Ectodermal cell (in vitro differentiated cells): ENCODE results near the gene SIDT1.
"Not testable (repeated sequence)": the region's sequence is repeated elsewhere in the genome, so short reads cannot be mapped to it uniquely, and the experiment has no call there.

Experiments
- H3K27ac ChIP-seq: 2 replicates; pipeline ENCODE4 v1.7.0; 2013; ENCODE audit warnings: mild to moderate bottlenecking, low read depth, low read length; ENCODE audit not compliant: insufficient read depth, poor library complexity, severe bottlenecking
- H3K27me3 ChIP-seq: 2 replicates; pipeline ENCODE4 v1.7.0; 2013; ENCODE audit warnings: mild to moderate bottlenecking, low read length; ENCODE audit not compliant: insufficient read depth, control insufficient read depth, poor library complexity, severe bottlenecking
- H3K36me3 ChIP-seq: one replicate; pipeline ENCODE4 v1.7.0; 2013; ENCODE audit warnings: low read length; ENCODE audit not compliant: control insufficient read depth, insufficient read depth
- H3K4me1 ChIP-seq: one replicate; pipeline ENCODE4 v1.7.0; 2013; ENCODE audit warnings: low read length; ENCODE audit not compliant: control insufficient read depth, insufficient read depth
- H3K4me3 ChIP-seq: 2 replicates; pipeline ENCODE4 v1.7.0; 2013; ENCODE audit warnings: low read depth, low read length, control low read depth; ENCODE audit not compliant: insufficient read depth
- H3K9me3 ChIP-seq: 2 replicates; pipeline ENCODE4 v1.7.0; 2013; ENCODE audit warnings: mild to moderate bottlenecking, low read length, moderate library complexity; ENCODE audit not compliant: control insufficient read depth
- WGBS, 2 experiments: methylation state at CpG; one replicate each; pipeline ENCODE4 v1.1.7; 2013; ENCODE audit warnings: missing lambda C conversion rate in 2 of 2; 5-methylcytosine and 5-hydroxymethylcytosine counted together

SIDT1 gene

DNA sequence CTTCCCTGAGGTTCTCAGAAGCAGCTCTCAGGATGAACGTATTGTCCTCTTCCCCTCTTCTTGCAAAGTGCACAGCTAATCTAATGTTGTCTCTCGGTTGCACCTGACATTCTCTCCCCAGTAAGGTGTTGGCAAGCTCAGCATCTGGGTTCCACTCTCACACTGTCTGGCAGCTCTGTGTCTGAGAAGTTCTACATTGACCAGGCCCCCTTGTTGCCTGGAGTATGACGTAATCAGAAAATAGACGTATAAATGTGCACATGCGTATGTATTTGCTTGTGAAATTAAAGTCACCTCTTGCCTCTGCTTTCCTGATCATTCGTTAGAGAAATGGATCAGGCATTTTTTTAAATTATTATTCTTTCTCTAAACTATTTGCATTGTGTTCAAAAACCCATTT is 96.4 kb downstream of the SIDT1 start:
- Histone ChIP-seq H3K27me3 (peaks cover 3% of the 10 kb centered on the region), H3K36me3 (no peaks in the 10 kb centered on the region), H3K27ac (no peak overlapping the region), H3K9me3 (no peaks in the 10 kb centered on the region), H3K4me1 (no peaks in the 10 kb centered on the region), H3K4me3 (no peak overlapping the region)
- WGBS, 2 experiments: 95 to 96% methylated on average over 5 to 6 of the region's 6 CpGs

DNA sequence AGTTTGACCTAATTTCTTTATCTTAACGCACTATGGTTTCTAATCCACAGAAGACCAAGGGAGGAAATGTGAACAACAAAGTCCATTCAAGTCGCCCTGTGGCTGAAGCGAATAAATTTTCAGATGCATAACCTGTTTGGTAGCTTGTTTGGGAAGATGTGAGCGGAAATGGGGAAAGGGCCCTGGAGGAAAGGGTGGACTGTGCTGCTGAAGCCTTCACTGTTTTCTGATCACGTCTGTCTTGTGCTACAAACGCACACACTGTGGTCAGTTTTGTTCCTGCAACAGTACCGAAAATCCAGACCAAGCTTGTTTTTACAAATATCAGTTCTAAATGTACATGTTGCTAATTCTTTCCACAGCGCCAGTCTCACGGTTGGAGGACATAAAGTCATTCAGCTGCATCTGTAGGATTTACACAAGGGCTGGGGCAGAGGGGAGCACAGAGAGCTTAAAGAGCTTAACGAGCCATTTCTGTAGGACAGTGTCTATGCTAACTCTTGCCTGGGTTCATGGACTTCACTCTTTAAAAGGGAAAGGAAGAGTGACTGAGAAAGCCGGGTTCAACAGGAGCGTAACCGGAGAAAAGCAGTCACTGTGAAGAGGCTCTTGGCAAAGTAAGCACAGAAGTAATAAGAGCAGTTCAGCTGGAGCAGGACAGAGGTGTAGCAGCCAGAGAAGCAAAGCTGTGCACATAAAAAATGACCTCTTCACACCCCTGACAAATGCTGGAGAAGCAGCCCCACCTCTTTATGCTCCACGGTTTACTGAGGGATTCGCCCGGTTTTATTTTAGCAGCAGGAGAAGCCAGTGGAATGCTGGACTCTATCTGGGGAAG is 97.4 kb downstream of the SIDT1 start:
- WGBS, 2 experiments: 95% methylated on average over 16 of the region's 16 CpGs
- no peaks in the 10 kb centered on the region for H3K9me3 ChIP-seq
- H3K4me1 ChIP-seq: no peaks in the 10 kb centered on the region
- H3K36me3 ChIP-seq: no peaks in the 10 kb centered on the region
- H3K4me3 ChIP-seq: no peak overlapping the region
- H3K27ac ChIP-seq: no peak overlapping the region
- no peaks in the 10 kb centered on the region for H3K27me3 ChIP-seq

DNA sequence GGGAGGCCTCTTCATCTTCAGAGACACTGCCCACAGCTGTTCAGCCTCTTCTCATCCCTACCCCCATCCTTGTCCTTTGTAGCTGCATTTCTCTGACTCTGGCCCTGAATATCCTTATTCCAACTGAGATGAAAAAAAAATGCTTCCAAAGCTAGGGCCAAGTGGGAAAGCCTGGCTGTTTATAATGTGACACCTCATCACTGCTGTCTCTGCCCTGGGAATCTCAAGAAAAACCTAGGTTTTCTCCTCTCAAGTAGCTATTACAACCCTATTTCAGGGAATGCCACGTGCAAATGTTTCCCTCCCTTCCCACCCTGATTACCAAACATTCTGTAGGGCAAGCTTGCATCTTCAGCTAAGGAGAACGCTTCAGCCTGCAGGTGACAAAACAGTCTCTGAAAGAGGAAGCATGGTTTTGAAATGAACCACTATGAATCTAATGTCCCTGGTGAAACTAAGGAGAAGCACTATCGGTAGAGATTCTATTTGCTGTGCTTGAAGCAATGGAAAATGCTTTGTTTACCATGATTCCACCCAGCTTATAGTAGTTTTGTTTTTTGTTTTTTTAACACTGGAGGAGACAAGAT is 98.7 kb downstream of the SIDT1 start:
- Histone ChIP-seq H3K27ac (no peak overlapping the region), H3K27me3 (no peaks in the 10 kb centered on the region), H3K4me3 (no peak overlapping the region), H3K9me3 (no peaks in the 10 kb centered on the region), H3K36me3 (no peaks in the 10 kb centered on the region), H3K4me1 (no peaks in the 10 kb centered on the region)
- WGBS, 2 experiments: 85 to 92% methylated on average over 3 of the region's 3 CpGs

DNA sequence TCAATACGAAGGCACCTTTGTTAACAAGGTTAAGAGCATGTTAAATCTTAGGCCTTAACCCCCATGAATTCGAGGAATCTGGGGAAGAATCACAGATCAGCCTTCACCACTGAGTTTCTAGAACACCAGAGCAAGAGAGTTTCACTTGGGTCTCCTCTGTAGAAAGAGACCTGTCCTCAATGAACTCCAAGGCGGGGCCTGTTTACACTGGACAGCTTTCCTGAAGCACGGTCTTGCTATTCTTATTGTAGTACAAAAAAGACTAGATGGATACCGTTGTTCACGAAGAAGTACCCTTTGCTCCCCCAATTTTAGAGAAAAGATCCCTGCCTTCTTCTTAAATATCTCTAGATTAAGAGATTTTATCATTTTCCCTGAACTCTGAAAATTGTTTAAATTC is 99.2 kb downstream of the SIDT1 start:
- Histone ChIP-seq H3K27me3 (no peaks in the 10 kb centered on the region), H3K36me3 (no peaks in the 10 kb centered on the region), H3K9me3 (no peaks in the 10 kb centered on the region), H3K4me3 (no peak overlapping the region), H3K27ac (no peak overlapping the region), H3K4me1 (no peaks in the 10 kb centered on the region)
- 92 to 95% methylated on average over 6 of the region's 6 CpGs for whole genome bisulfite sequencing, 2 experiments

DNA sequence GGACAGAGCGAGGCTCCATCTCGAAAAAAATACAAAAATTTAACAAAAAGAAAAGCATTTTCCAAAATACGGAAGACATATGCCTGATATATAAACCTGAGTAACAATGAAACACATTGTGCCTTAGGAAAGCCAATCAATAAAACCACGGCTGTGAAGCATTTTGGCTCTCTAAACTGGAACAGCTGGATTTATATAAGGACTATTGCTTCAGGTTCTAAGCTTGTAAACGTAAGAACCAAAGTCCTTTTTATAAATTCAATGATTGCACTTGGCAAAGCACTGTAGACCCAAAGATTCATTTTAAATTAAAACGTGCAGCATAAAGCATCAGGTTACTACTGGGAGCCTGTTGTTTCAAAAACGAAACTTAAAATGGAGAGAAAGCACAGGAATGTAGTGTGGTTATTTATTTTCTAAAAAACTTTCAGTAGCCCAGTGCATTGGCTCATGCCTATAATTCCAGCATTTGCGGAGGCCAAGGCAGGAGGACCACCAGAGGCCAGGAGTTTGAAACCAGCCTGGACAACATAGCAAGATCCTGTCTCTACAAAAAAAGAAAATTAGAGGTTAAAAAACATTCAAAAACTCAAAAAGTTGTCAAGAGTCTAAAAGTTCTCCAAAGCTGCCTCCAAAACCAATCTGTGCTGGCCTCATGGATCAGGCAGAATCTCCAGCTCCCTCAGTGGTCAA is 102.6 kb downstream of the SIDT1 start:
- H3K9me3 ChIP-seq: no peaks in the 10 kb centered on the region
- no peaks in the 10 kb centered on the region for H3K27me3 ChIP-seq
- H3K27ac ChIP-seq: no peak overlapping the region
- WGBS, 2 experiments: 95 to 96% methylated on average over 8 of the region's 8 CpGs
- H3K36me3 ChIP-seq: no peaks in the 10 kb centered on the region
- no peak overlapping the region for H3K4me3 ChIP-seq
- no peaks in the 10 kb centered on the region for H3K4me1 ChIP-seq

DNA sequence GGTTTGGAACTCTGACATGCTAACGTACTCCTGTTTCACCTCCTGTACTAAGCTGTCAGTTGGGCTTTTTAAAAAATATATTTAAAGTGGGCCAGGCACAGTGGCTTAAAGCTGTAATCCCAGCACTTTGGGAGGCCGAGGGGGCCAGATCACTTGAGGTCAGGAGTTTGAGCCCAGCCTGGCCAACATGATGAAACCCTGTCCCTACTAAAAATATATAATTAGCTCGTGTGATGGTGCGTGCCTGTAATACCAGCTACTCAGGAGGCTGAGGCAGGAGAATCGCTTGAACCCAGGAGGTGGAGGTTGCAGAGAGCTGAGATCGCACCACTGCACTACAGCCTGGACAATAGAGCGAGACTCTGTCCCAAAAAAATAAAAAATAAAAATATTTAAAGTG is 103.7 kb downstream of the SIDT1 start:
- not testable (repeated sequence) for H3K4me1 ChIP-seq, H3K27ac ChIP-seq, H3K36me3 ChIP-seq, H3K27me3 ChIP-seq, H3K4me3 ChIP-seq, H3K9me3 ChIP-seq
- 91 to 94% methylated on average over 6 to 7 of the region's 7 CpGs for WGBS, 2 experiments

DNA sequence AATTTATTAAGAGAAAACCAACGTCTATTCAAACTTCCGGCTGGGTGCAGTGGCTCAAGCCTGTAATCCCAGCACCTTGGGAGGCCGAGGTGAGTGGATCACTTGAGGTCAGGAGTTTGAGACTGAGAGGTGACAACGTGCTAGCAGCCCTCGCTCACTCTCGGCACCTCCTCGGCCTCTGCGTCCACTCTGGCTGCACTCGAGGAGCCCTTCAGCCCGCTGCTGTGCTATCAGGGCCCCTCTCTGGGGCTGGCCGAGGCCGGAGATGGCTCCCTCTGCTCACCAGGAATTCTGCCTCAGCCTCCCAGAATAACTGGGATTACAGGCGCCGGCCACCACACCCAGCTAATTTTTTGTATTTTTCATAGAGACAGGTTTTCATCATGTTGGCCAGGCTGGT is 105.4 kb downstream of the SIDT1 start:
- Histone ChIP-seq H3K27me3 (no peaks in the 10 kb centered on the region), H3K27ac (no peak overlapping the region), H3K36me3 (no peaks in the 10 kb centered on the region), H3K4me1 (no peaks in the 10 kb centered on the region), H3K9me3 (no peaks in the 10 kb centered on the region), H3K4me3 (no peak overlapping the region)
- WGBS, 2 experiments: 93 to 95% methylated on average over 14 of the region's 14 CpGs

DNA sequence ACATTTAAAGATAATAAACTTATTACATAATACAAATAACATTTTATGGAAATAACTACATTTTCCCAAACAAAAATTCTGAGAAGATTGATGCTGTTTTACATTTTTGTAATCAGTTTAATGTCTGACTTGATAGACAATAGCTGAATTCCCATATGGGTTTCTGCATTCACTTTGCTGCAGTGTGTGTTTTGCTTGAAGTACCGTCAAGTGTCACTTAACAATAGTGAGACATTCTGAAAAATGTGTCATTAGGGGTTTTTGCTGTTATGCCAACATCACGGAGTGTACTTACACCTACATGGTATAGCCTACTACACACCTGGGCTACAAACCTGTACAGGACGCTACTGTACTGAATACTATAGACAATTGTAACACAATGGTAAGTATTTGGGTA is 106.6 kb downstream of the SIDT1 start:
- Histone ChIP-seq H3K4me3 (no peak overlapping the region), H3K36me3 (no peaks in the 10 kb centered on the region), H3K9me3 (no peaks in the 10 kb centered on the region), H3K27me3 (no peaks in the 10 kb centered on the region), H3K4me1 (no peaks in the 10 kb centered on the region), H3K27ac (no peak overlapping the region)
- WGBS, 2 experiments: 90 to 100% methylated on average over 1 to 3 of the region's 3 CpGs

DNA sequence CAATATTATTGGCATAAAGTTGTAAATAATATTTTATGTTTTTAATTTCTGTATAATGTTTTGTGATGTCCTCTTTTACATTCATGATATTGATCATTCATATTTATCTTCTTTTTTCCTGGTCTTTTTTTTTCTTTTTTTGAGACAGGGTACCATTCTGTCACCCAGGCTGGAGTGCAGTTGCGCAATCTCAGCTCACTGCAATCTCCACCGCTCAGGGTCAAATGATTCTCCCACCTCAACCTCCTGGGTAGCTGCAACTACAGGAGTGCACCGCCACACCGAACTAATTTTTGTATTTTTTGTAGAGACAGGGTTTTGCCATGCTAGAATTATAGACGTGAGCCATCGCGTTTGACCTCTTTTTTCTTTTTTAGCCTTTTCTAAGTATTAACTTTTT is 111.2 kb downstream of the SIDT1 start:
- Histone ChIP-seq H3K36me3 (no peaks in the 10 kb centered on the region), H3K4me3 (no peak overlapping the region), H3K27me3 (no peaks in the 10 kb centered on the region), H3K4me1 (no peaks in the 10 kb centered on the region), H3K9me3 (no peaks in the 10 kb centered on the region), H3K27ac (no peak overlapping the region)
- WGBS, 2 experiments: 92 to 96% methylated on average over 7 of the region's 7 CpGs

DNA sequence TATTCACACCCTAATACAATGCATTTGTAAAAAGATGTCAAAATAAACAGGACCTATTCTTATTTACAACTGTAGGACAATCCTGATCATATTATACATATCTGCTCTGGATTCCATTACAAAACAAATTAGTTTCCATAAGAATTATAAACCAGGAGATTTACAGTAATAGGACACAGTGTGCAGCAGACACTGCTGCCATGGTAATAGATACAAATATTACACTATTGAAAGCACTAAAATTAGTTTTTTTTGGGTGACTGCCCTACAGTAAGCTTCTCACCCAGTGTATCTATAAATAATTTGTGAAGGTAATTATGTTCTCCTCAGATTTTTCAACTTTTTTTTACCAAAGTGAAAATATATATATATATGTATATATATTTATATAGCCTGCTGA is 116.2 kb downstream of the SIDT1 start:
- Histone ChIP-seq H3K27me3 (no peaks in the 10 kb centered on the region), H3K9me3 (no peaks in the 10 kb centered on the region), H3K27ac (no peak overlapping the region), H3K4me1 (no peaks in the 10 kb centered on the region), H3K4me3 (no peak overlapping the region), H3K36me3 (no peaks in the 10 kb centered on the region)
